Ascending aorta (tissue), 2 donors: ENCODE data around the gene GARRE1. TPM values are rescaled to one million over a fixed set of nuclear protein-coding genes. Genes with fewer than 3 reads are reported as not detected.
"Not testable (repeated sequence)": the region's sequence is repeated elsewhere in the genome, so short reads cannot be mapped to it uniquely, and the experiment has no call there.

Source experiments
- DNase-seq, 2 donors: peaks; one replicate each; pipeline ENCODE4 v3.0.0-alpha.2; 2019; ENCODE audit warnings: low spot score in 2 of 2
- H3K27ac ChIP-seq, 2 donors: fragments of 200-600 bp; sonication (generic); one replicate each; pipeline ENCODE4 v1.5.1; 2016 to 2017; ENCODE audit warnings: mild to moderate bottlenecking in 1 of 2
- H3K27me3 ChIP-seq: fragments of 200-600 bp; sonication (generic); one replicate; pipeline ENCODE4 v1.5.1; 2017
- H3K36me3 ChIP-seq, 2 donors: fragments of 200-600 bp; sonication (generic); one replicate each; pipeline ENCODE4 v1.5.1; 2016
- H3K4me1 ChIP-seq, 2 donors: fragments of 200-600 bp; sonication (generic); one replicate each; pipeline ENCODE4 v1.5.1; 2016 to 2017; ENCODE audit warnings: mild to moderate bottlenecking in 1 of 2
- H3K4me3 ChIP-seq, 2 donors: fragments of 200-600 bp; sonication (generic); one replicate each; pipeline ENCODE4 v1.5.1; 2016 to 2017; ENCODE audit warnings: mild to moderate bottlenecking in 1 of 2
- H3K9me3 ChIP-seq, 2 donors: fragments of 200-600 bp; sonication (generic); one replicate each; pipeline ENCODE4 v1.5.1; 2016
- CTCF ChIP-seq, 3 experiments: fragments of 200-600 bp in 2 of 3; fragments of 450-650 bp in 1 of 3; sonication (generic) in 2 of 3; IDR thresholded peaks; one replicate each; pipeline ENCODE4 v1.5.1; 2016 to 2019; ENCODE audit warnings: antibody characterized with exemption in 3 of 3, mild to moderate bottlenecking in 1 of 3, moderate library complexity in 1 of 3
- intact Hi-C: fragments of 100-400 bp; cut with DNase I; formaldehyde crosslinking; loops from one replicate; pipeline ENCODE4 v1.15.1; 2023
- total RNA-seq: library from RNA; depleted of rRNA; stranded (reverse); fragments of >200 nt; gene quantifications from one replicate; pipeline ENCODE4 v1.1.0, GENCODE V29; 2016

The GARRE1 gene
- total RNA-seq, 1 donor from 2014 or later: 59.2 TPM

- no peak overlapping the region for H3K4me3 ChIP-seq
- intact Hi-C loops: loop anchor here (5.0 kb wide), 1 partner anchor 39 kb away; no protein-coding TSS in a partner anchor
These were observed 24.4 kb downstream of the GARRE1 start for GRCh38 chr19:34278783-34279182.

GRCh38 chr19:34281444-34281843 is 27.1 kb downstream of the GARRE1 start:
- DNase-seq, intact Hi-C loops, H3K27me3 ChIP-seq, H3K27ac ChIP-seq, H3K36me3 ChIP-seq, H3K9me3 ChIP-seq, H3K4me3 ChIP-seq: not testable (repeated sequence)
- peaks cover 3 to 30% of the 10 kb centered on the region in 2 donors for H3K4me1 ChIP-seq

More at GRCh38 chr19:34278783-34279182, 24.4 kb downstream of the GARRE1 start:
- Histone ChIP-seq H3K4me1 (peaks cover 3 to 28% of the 10 kb centered on the region in 2 donors), H3K36me3 (no peaks in the 10 kb centered on the region), H3K27ac (peak overlapping the region in 1 of 2 donors; percentile 19), H3K9me3 (no peaks in the 10 kb centered on the region), H3K27me3 (no peaks in the 10 kb centered on the region)
- TF ChIP-seq CTCF (IDR thresholded peaks at IDR 0.05): no peak
- no peak for DNase-seq

- TF ChIP-seq CTCF (IDR thresholded peaks at IDR 0.05): no peak
- H3K9me3 ChIP-seq: no peaks in the 10 kb centered on the region
- peak overlapping the region; percentile 44 to 61 for H3K27ac ChIP-seq
- no peak overlapping the region for H3K4me3 ChIP-seq
- no peak for DNase-seq
- H3K27me3 ChIP-seq: no peaks in the 10 kb centered on the region
- peaks cover 0 to 3% of the 10 kb centered on the region in 2 donors for H3K36me3 ChIP-seq
- intact Hi-C loops: no loop called here
- H3K4me1 ChIP-seq: peaks cover 0 to 28% of the 10 kb centered on the region in 2 donors
These were observed 28.5 kb downstream of the GARRE1 start for GRCh38 chr19:34282611-34283519.

GRCh38 chr19:34284505-34284904 is 30.2 kb downstream of the GARRE1 start:
- Histone ChIP-seq H3K9me3 (no peaks in the 10 kb centered on the region), H3K4me1 (peaks cover 0 to 23% of the 10 kb centered on the region in 2 donors), H3K27ac (peak overlapping the region; percentile 61 to 69), H3K27me3 (no peaks in the 10 kb centered on the region), H3K36me3 (peaks cover 0 to 4% of the 10 kb centered on the region in 2 donors), H3K4me3 (no peak overlapping the region)
- DNase-seq: no peak
- intact Hi-C loops: no loop called here
- TF ChIP-seq CTCF (IDR thresholded peaks at IDR 0.05): no peak

GRCh38 chr19:34287662-34288140 is 33.3 kb downstream of the GARRE1 start:
- TF ChIP-seq CTCF (IDR thresholded peaks at IDR 0.05): no peak
- intact Hi-C loops: no loop called here
- H3K27ac ChIP-seq: no peak overlapping the region

GRCh38 chr19:34288381-34288780 is 34.0 kb downstream of the GARRE1 start:
- Histone ChIP-seq H3K4me3 (no peak overlapping the region), H3K27ac (no peak overlapping the region), H3K4me1 (peaks cover 0 to 13% of the 10 kb centered on the region in 2 donors), H3K9me3 (no peaks in the 10 kb centered on the region), H3K36me3 (peaks cover 0 to 4% of the 10 kb centered on the region in 2 donors), H3K27me3 (no peaks in the 10 kb centered on the region)
- no peak for DNase-seq
- intact Hi-C loops: no loop called here
- TF ChIP-seq CTCF (IDR thresholded peaks at IDR 0.05): no peak

More at GRCh38 chr19:34287662-34288140, 33.3 kb downstream of the GARRE1 start:
- Histone ChIP-seq H3K4me3 (no peak overlapping the region), H3K36me3 (peaks cover 0 to 4% of the 10 kb centered on the region in 2 donors), H3K27me3 (no peaks in the 10 kb centered on the region), H3K9me3 (no peaks in the 10 kb centered on the region), H3K4me1 (peaks cover 0 to 19% of the 10 kb centered on the region in 2 donors)
- DNase-seq: no peak
